ENCODE results near the gene PFKFB2. TPM values are rescaled to one million over a fixed set of nuclear protein-coding genes. Genes with fewer than 3 reads are reported as not detected.

The PFKFB2 gene
- total and polyA plus RNA-seq, 3 donors from 2014 or later: 12.9 to 17.6 (median 13.9) TPM

DNA sequence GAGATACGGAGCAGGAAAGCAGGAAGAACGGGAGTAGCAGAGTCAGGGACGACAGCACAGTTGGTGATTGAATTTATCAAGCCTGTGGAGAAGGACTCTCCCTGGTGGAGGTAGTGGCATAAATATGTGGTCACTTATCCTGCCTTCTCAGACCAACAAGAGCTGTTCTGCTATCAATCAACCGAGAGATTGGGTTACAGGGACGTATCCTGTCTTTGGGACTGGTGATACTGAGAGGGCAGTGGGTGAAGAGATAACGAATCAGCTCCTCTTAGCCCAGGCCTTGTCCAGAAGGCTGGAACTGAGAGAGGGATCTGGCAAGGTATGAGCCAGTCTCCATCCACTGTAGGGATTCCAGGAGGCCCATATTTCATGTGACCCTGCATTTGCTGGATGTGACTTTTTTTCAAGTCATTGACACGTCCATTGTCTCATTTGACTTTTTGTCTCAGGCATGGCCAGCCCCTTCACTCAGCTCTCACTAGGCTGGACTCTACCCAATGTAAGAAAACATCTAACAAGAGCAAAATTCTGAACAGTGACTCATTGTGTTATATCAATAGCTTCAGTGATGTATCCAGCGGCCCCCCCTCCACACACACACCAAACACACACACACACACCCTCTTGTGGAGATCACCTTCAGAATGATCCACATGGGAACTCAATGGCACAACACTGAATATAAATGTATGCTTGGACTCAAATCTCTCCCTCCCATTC is 31.8 kb upstream of the PFKFB2 start:
- no peaks in the 10 kb centered on the region for H3K27me3 ChIP-seq
- DNase-seq: no peak
- H3K4me1 ChIP-seq: peaks cover 14% of the 10 kb centered on the region
- WGBS, 2 donors: 72 to 83% methylated on average over 8 of the region's 8 CpGs
- H3K9me3 ChIP-seq: no peaks in the 10 kb centered on the region
- intact Hi-C loops (cut with DNase I; ENCODE audit: low total_unique reads): no loop called here
- H3K4me3 ChIP-seq: no peak overlapping the region
- TF ChIP-seq POLR2A (IDR thresholded peaks at IDR 0.05): no peak
- TF ChIP-seq, protein P1, sequence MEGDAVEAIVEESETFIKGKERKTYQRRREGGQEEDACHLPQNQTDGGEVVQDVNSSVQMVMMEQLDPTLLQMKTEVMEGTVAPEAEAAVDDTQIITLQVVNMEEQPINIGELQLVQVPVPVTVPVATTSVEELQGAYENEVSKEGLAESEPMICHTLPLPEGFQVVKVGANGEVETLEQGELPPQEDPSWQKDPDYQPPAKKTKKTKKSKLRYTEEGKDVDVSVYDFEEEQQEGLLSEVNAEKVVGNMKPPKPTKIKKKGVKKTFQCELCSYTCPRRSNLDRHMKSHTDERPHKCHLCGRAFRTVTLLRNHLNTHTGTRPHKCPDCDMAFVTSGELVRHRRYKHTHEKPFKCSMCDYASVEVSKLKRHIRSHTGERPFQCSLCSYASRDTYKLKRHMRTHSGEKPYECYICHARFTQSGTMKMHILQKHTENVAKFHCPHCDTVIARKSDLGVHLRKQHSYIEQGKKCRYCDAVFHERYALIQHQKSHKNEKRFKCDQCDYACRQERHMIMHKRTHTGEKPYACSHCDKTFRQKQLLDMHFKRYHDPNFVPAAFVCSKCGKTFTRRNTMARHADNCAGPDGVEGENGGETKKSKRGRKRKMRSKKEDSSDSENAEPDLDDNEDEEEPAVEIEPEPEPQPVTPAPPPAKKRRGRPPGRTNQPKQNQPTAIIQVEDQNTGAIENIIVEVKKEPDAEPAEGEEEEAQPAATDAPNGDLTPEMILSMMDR (IDR thresholded peaks at IDR 0.05): no peak
- H3K27ac ChIP-seq: no peak overlapping the region
- H3K36me3 ChIP-seq (ENCODE audit: low read depth, missing control alignments): no peaks in the 10 kb centered on the region

DNA sequence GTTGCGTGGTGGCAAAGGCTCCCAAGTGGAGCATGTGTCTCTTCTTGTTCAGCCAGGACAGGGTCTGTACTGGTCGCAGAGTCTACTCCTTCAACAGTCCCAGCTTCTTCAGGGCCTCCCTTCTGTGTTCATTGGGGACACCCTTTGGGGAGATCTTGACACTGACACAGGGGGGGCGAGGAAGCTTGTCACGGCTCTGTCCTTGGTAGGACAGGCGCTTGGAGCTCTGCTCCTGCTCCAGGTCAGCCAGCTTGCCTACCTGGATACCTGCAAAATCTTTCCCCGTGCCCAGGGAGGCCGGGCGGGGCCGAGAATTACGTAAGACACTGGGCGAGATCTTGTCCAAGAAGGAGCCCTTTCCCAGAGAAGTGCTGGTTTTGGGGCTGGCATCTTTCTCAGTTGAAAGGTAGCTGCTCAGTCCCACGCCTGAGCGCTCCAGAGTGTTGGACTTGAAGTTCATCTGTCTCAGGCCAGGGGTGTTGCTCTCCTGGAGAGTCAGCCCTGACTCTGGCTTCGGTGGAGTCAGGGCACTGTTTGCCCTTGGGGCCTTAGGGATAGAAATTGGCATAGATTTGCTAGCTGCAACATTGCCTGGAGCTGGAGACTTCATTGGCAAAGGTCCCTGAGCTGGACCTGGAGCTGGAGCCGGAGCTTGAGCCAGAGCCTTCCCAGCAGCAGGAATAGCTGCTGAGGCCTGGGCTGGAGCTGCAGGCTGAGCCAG is 31.0 kb upstream of the PFKFB2 start:
- peaks cover 14% of the 10 kb centered on the region for H3K4me1 ChIP-seq
- intact Hi-C loops (cut with DNase I; ENCODE audit: low total_unique reads): no loop called here
- TF ChIP-seq, protein P1 (IDR thresholded peaks at IDR 0.05): no peak
- TF ChIP-seq POLR2A (IDR thresholded peaks at IDR 0.05): no peak
- no peak overlapping the region for H3K4me3 ChIP-seq
- WGBS, 2 donors: 90 to 93% methylated on average over 14 to 15 of the region's 15 CpGs
- no peak overlapping the region for H3K27ac ChIP-seq
- DNase-seq: no peak
- H3K27me3 ChIP-seq: no peaks in the 10 kb centered on the region
- no peaks in the 10 kb centered on the region for H3K36me3 ChIP-seq (ENCODE audit: low read depth, missing control alignments)
- H3K9me3 ChIP-seq: no peaks in the 10 kb centered on the region

DNA sequence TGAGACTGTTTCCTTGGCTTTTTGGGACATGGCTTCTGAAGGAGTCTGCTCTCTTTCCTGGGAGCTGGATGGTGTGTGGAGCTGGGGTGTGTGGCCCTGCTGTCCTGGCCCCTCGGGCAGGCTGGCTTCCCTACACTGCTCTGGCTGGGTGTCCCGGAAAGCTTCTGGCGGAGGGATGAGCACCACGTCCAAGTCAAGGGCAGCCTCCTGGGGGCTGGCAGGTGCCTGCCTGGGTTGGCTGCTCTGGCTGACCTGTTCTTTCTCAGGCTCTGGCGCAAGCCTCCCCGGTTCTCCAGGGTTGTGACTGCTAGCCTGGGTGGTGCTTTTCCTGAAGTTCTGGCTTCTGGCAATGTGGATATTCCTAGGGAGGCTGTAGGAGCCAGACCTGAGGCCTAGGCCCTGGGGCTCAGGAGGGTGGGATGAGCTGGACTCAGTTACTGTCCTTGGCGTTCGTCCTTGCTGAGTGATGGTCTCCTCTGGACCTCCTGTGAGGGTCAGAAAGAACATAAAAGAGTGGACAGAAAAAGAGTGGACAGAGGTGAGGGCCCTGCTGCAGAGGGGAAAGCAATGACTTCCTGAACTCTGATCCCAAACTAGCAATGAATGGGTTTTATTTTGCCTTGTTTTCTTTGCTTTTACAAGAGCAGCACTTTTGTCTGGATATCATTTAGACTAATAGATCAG is 29.9 kb upstream of the PFKFB2 start:
- Histone ChIP-seq H3K27me3 (no peaks in the 10 kb centered on the region), H3K4me1 (peaks cover 14% of the 10 kb centered on the region), H3K9me3 (no peaks in the 10 kb centered on the region), H3K36me3 (ENCODE audit: low read depth, missing control alignments) (no peaks in the 10 kb centered on the region), H3K4me3 (no peak overlapping the region), H3K27ac (no peak overlapping the region)
- 74 to 91% methylated on average over 2 to 8 of the region's 8 CpGs for WGBS, 2 donors
- TF ChIP-seq, protein P1 (IDR thresholded peaks at IDR 0.05): no peak
- no peak for TF ChIP-seq POLR2A (IDR thresholded peaks at IDR 0.05)
- intact Hi-C loops (cut with DNase I; ENCODE audit: low total_unique reads): no loop called here
- no peak for DNase-seq

DNA sequence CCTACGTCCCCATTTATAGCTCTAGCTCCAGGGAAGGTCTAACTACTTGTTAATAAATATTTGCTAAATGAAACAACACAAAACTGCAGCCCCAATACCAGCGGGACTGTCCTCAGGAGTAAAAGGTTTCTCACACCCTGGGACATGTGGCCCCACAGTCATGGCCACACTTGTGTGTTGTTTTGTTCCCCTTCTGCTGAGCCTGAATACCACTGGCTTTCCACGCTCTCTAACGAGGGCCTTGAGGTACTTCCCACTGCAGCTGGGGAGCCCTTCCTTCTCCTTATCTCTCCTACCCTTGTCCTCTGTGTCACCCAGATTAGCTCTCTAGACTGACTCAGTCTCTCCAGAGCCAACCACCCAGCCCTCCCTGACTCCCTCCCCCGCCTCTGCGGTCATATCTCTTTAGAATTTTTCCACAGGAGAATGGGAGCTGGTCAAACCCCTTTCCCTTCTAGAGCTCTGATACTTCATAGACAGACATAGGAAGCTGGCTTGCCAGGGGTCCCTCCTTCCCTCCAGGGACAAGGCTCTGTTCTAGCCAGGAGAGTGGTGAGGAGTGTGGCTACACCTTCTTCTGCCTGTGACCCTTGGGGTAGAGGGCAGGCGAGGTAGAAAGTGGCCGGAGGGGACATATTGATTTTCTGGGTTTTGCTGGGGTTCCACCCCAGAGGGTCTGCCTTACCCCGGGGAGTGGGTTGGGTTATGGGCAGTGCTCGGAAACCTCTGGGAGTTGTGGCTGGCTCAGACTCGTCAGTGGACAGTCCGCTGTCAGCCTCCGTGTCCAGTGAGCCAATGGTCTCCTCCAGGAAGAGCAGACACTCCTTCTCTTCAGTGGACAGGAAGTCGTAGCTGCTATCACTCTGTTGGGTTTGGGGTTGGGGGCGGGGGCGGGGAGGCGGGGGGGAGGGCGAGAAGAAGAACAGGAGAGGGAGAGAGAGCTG is 28.6 kb upstream of the PFKFB2 start:
- TF ChIP-seq, protein P1 (IDR thresholded peaks at IDR 0.05): no peak
- no peak for TF ChIP-seq POLR2A (IDR thresholded peaks at IDR 0.05)
- H3K4me3 ChIP-seq: no peak overlapping the region
- WGBS, 2 donors: 65 to 69% methylated on average over 16 to 18 of the region's 18 CpGs
- H3K4me1 ChIP-seq: peaks cover 14% of the 10 kb centered on the region
- no peaks in the 10 kb centered on the region for H3K36me3 ChIP-seq (ENCODE audit: low read depth, missing control alignments)
- H3K9me3 ChIP-seq: no peaks in the 10 kb centered on the region
- DNase-seq: no peak
- H3K27ac ChIP-seq: no peak overlapping the region
- intact Hi-C loops (cut with DNase I; ENCODE audit: low total_unique reads): no loop called here
- H3K27me3 ChIP-seq: no peaks in the 10 kb centered on the region
